Left ventricle myocardium inferior (tissue), 1 donor: Measurements from ENCODE around the gene SNX27. TPM values are rescaled to one million over a fixed set of nuclear protein-coding genes. Genes with fewer than 3 reads are reported as not detected.

Source experiments
- DNase-seq: peaks from one replicate; pipeline ENCODE4 v3.0.0-alpha.2; 2020
- H3K27ac ChIP-seq: fragments of 200-600 bp; replicated peaks from 2 replicates; pipeline ENCODE4 v1.8.0; 2021
- H3K27me3 ChIP-seq: fragments of 200-600 bp; 2 replicates; pipeline ENCODE4 v1.8.0; 2021; ENCODE audit warnings: low read depth
- H3K36me3 ChIP-seq: fragments of 200-600 bp; 2 replicates; pipeline ENCODE4 v1.8.0; 2021
- H3K4me1 ChIP-seq: fragments of 200-600 bp; 2 replicates; pipeline ENCODE4 v1.8.0; 2021
- H3K4me3 ChIP-seq: fragments of 200-600 bp; 2 replicates; pipeline ENCODE4 v1.8.0; 2021; ENCODE audit warnings: mild to moderate bottlenecking, moderate library complexity
- H3K9me3 ChIP-seq: fragments of 200-600 bp; replicated peaks from 2 replicates; pipeline ENCODE4 v1.8.0; 2021
- CTCF ChIP-seq: fragments of 200-600 bp; IDR thresholded peaks from 2 replicates; pipeline ENCODE4 v1.8.0; 2021; ENCODE audit warnings: antibody characterized with exemption, mild to moderate bottlenecking, borderline replicate concordance
- intact Hi-C: fragments of 100-400 bp; cut with micrococcal nuclease; formaldehyde crosslinking; loops from one replicate; pipeline ENCODE4 v1.11.0; 2022
- total RNA-seq: library from RNA; stranded (reverse); fragmentation: NEBNext Ultra II Directional; extraction: Animal tissue kit (Norgen Biotek cat#: 25700); gene quantifications from one replicate; pipeline ENCODE4 v1.2.1, GENCODE V29; 2021
- donor health status: DM: no; HTN: yes; CAD: no; lungs with severe emphysema.

SNX27 gene
- total RNA-seq, 1 donor from 2014 or later = 31.8 TPM

GRCh38 chr1:151684128-151684527 is 72.3 kb downstream of the SNX27 start:
- Histone ChIP-seq H3K9me3 (no peaks in the 10 kb centered on the region), H3K27me3 (no peaks in the 10 kb centered on the region), H3K4me1 (peaks cover 17% of the 10 kb centered on the region), H3K4me3 (no peak overlapping the region), H3K36me3 (peaks cover 34% of the 10 kb centered on the region), H3K27ac (no peak overlapping the region)
- TF ChIP-seq CTCF = no peak
- intact Hi-C loops = no loop called here
- DNase-seq = no peak

GRCh38 chr1:151686561-151686960 is 74.7 kb downstream of the SNX27 start:
- Histone ChIP-seq H3K27me3 (no peaks in the 10 kb centered on the region), H3K9me3 (no peaks in the 10 kb centered on the region), H3K36me3 (peaks cover 30% of the 10 kb centered on the region), H3K4me1 (peaks cover 19% of the 10 kb centered on the region), H3K4me3 (no peak overlapping the region), H3K27ac (no peak overlapping the region)
- DNase-seq = no peak
- intact Hi-C loops = no loop called here
- TF ChIP-seq CTCF = no peak

- no peaks in the 10 kb centered on the region for H3K27me3 ChIP-seq
- intact Hi-C loops = no loop called here
- no peaks in the 10 kb centered on the region for H3K9me3 ChIP-seq
- H3K4me3 ChIP-seq = no peak overlapping the region
- TF ChIP-seq CTCF = no peak
- no peak for DNase-seq
- peaks cover 42% of the 10 kb centered on the region for H3K36me3 ChIP-seq
- peaks cover 19% of the 10 kb centered on the region for H3K4me1 ChIP-seq
- peak overlapping the region; percentile 33 for H3K27ac ChIP-seq
Measured at GRCh38 chr1:151689494-151689893, 77.6 kb downstream of the SNX27 start.

GRCh38 chr1:151692226-151692625 is 80.4 kb downstream of the SNX27 start:
- Histone ChIP-seq H3K4me3 (no peak overlapping the region), H3K4me1 (peaks cover 19% of the 10 kb centered on the region), H3K9me3 (no peaks in the 10 kb centered on the region), H3K36me3 (peaks cover 53% of the 10 kb centered on the region), H3K27me3 (no peaks in the 10 kb centered on the region), H3K27ac (no peak overlapping the region)
- TF ChIP-seq CTCF = no peak
- DNase-seq = no peak
- intact Hi-C loops = no loop called here

- H3K27me3 ChIP-seq = no peaks in the 10 kb centered on the region
- DNase-seq = no peak
- intact Hi-C loops = no loop called here
- H3K36me3 ChIP-seq = peaks cover 54% of the 10 kb centered on the region
- H3K9me3 ChIP-seq = no peaks in the 10 kb centered on the region
- peaks cover 19% of the 10 kb centered on the region for H3K4me1 ChIP-seq
- peak; percentile 61 for TF ChIP-seq CTCF
- H3K27ac ChIP-seq = no peak overlapping the region
- H3K4me3 ChIP-seq = no peak overlapping the region
Measured at GRCh38 chr1:151693057-151693651, 81.3 kb downstream of the SNX27 start.

GRCh38 chr1:151701515-151701914 is 89.7 kb downstream of the SNX27 start:
- no peak for TF ChIP-seq CTCF
- Histone ChIP-seq H3K36me3 (peaks cover 57% of the 10 kb centered on the region), H3K4me1 (no peaks in the 10 kb centered on the region), H3K27me3 (peaks cover 5% of the 10 kb centered on the region), H3K27ac (no peak overlapping the region), H3K9me3 (no peaks in the 10 kb centered on the region), H3K4me3 (no peak overlapping the region)
- intact Hi-C loops = no loop called here
- DNase-seq = no peak
